A549 (cell line): ENCODE data around the gene KLHL3. TPM values are rescaled to one million over a fixed set of nuclear protein-coding genes. Genes with fewer than 3 reads are reported as not detected.
A peak's percentile ranks its signal among the peaks of the same experiment; 100 is the strongest.

Experiments used
- ATAC-seq, 2 experiments: fragments of 200-7000 bp in 1 of 2; fragments of >200 bp in 1 of 2; cut with Nextera tagmentation in 1 of 2; cut with Tn5 transposase in 1 of 2; 3 replicates each; pipeline versions ENCODE4 v1.8.0 to v1.9.1; 2018 to 2020; ENCODE audit warnings: mild to moderate bottlenecking in 1 of 2, moderate library complexity in 1 of 2
- CTCF ChIA-PET: fragments of 300-600 bp; sonication (Branson Sonifier 250); formaldehyde crosslinking; extraction: SDS; loops from one replicate; lab custom pipeline; 2021; ENCODE audit warnings: antibody characterized with exemption, inconsistent platforms; lab: Yijun Ruan, JAX
- POLR2A ChIA-PET: fragments of 350-600 bp; formaldehyde crosslinking; extraction: SDS; loops from one replicate; lab custom pipeline; 2021; ENCODE audit warnings: antibody characterized with exemption, inconsistent platforms; lab: Yijun Ruan, JAX
- DNase-seq, 2 experiments: peaks; one replicate each; pipeline versions ENCODE4 v3.0.0 to v3.0.0-alpha.2; 2011 to 2016; ENCODE audit warnings: low read depth in 1 of 2, low spot score in 1 of 2
- FAIRE-seq: peaks from 2 replicates; lab custom pipeline; 2011; peaks lifted over from hg19 to GRCh38; lab: Jason Lieb, UNC
- H3K27ac ChIP-seq, 2 experiments: fragments of >200 bp; sonication (Bioruptor Twin); formaldehyde crosslinking; 3 replicates each; pipeline ENCODE4 v1.5.1; 2016 to 2017
- H3K4me1 ChIP-seq: fragments of >200 bp; sonication (Bioruptor Twin); formaldehyde crosslinking; 3 replicates; pipeline ENCODE4 v1.6.1; 2016
- H3K4me2 ChIP-seq: fragments of >200 bp; sonication (Bioruptor Twin); formaldehyde crosslinking; 3 replicates; pipeline ENCODE4 v1.6.1; 2016
- H3K4me3 ChIP-seq: fragments of >200 bp; sonication (Bioruptor Twin); formaldehyde crosslinking; 3 replicates; pipeline ENCODE4 v1.5.1; 2016
- H3K9me3 ChIP-seq: fragments of >200 bp; sonication (Bioruptor Twin); formaldehyde crosslinking; 3 replicates; pipeline ENCODE4 v1.6.1; 2016
- BHLHE40 ChIP-seq: IDR thresholded peaks from 2 replicates; pipeline ENCODE4 v1.6.1; 2012; ENCODE audit warnings: low read depth, low read length, inconsistent platforms
- CBX2 ChIP-seq: fragments of 200-600 bp; sonication (generic); IDR thresholded peaks from 2 replicates; pipeline ENCODE4 v1.6.1; 2016; ENCODE audit warnings: low read depth, mild to moderate bottlenecking, borderline replicate concordance
- CEBPB ChIP-seq, 2 experiments: fragments of >200 bp in 1 of 2; sonication (Bioruptor Twin) in 1 of 2; formaldehyde crosslinking in 1 of 2; IDR thresholded peaks; 2 replicates each; pipeline ENCODE4 v1.6.1; 2012 to 2016
- CHD2 ChIP-seq: fragments of 150-350 bp; IDR thresholded peaks from 2 replicates; pipeline ENCODE4 v1.6.1; 2014; ENCODE audit warnings: low read length; ENCODE audit not compliant: partially characterized antibody
- CHD4 ChIP-seq: fragments of 200-600 bp; sonication (generic); IDR thresholded peaks from 2 replicates; pipeline ENCODE4 v1.6.1; 2016; ENCODE audit warnings: antibody characterized with exemption, mild to moderate bottlenecking, borderline replicate concordance
- EP300 ChIP-seq, 2 experiments: fragments of >200 bp; sonication (Bioruptor Twin); formaldehyde crosslinking; IDR thresholded peaks; 2 replicates in 1 of 2; 3 replicates in 1 of 2; pipeline ENCODE4 v1.6.1; 2016 to 2017
- FOSB ChIP-seq: fragments of 250-450 bp; sonication (Bioruptor Pico); IDR thresholded peaks from 2 replicates; pipeline ENCODE4 v1.5.0; 2020; ENCODE audit warnings: mild to moderate bottlenecking, moderate library complexity
- HOXB13 ChIP-seq: fragments of 250-450 bp; sonication (Bioruptor Pico); IDR thresholded peaks from 2 replicates; pipeline ENCODE4 v1.5.0; 2020; ENCODE audit warnings: low read depth, mild to moderate bottlenecking, moderate library complexity
- JUNB ChIP-seq: fragments of >200 bp; sonication (Bioruptor Twin); formaldehyde crosslinking; IDR thresholded peaks from 2 replicates; pipeline ENCODE4 v1.6.1; 2016
- MAFK ChIP-seq: fragments of 450-650 bp; IDR thresholded peaks from 2 replicates; pipeline ENCODE4 v1.6.1; 2014; ENCODE audit not compliant: partially characterized antibody
- MAX ChIP-seq: IDR thresholded peaks from 2 replicates; pipeline ENCODE4 v1.6.1; 2012
- POLR2A ChIP-seq: IDR thresholded peaks from 2 replicates; pipeline ENCODE4 v1.6.1; 2012; ENCODE audit warnings: mild to moderate bottlenecking, low read length
- REST ChIP-seq: fragments of 200-600 bp; sonication (generic); IDR thresholded peaks from 2 replicates; pipeline ENCODE4 v1.6.1; 2016; ENCODE audit warnings: antibody characterized with exemption, mild to moderate bottlenecking, moderate library complexity
- SREBF2 ChIP-seq: fragments of 450-650 bp; IDR thresholded peaks from 2 replicates; pipeline ENCODE4 v1.6.1; 2014; ENCODE audit warnings: mild to moderate bottlenecking, moderate library complexity
- TFCP2L1 ChIP-seq: fragments of 250-450 bp; sonication (Bioruptor Pico); IDR thresholded peaks from 2 replicates; pipeline ENCODE4 v1.5.0; 2021; ENCODE audit warnings: mild to moderate bottlenecking
- ZSCAN20 ChIP-seq: fragments of 250-450 bp; sonication (Bioruptor Pico); IDR thresholded peaks from 2 replicates; pipeline ENCODE4 v1.8.0; 2022; ENCODE audit warnings: mild to moderate bottlenecking, moderate library complexity
- WGBS: methylation state at CpG from one replicate; pipeline ENCODE4 v1.1.6; 2017; ENCODE audit errors: missing lambda C conversion rate; 5-methylcytosine and 5-hydroxymethylcytosine counted together
- polyA plus RNA-seq, 4 experiments: library from polyadenylated mRNA; depleted of rRNA in 3 of 4; stranded (reverse); fragments of >200 nt; fragmentation: RNase III in 1 of 4; extraction: RNeasy Plus Mini Kit Qiagen cat#74134 plus additional on column Dnase treatment in 1 of 4; gene quantifications; 2 replicates in 3 of 4; 3 replicates in 1 of 4; pipeline ENCODE4 v1.2.3, GENCODE V29; 2011 to 2017
- TF ChIP-seq, protein P1 (sequence below): fragments of >200 bp; sonication (Bioruptor Twin); formaldehyde crosslinking; IDR thresholded peaks from 3 replicates; pipeline ENCODE4 v1.6.1; 2016

The KLHL3 gene
- polyA plus RNA-seq, 2 of the 4 experiments (the other 2 are of a cell fraction): 0.35 to 1.1 TPM

DNA sequence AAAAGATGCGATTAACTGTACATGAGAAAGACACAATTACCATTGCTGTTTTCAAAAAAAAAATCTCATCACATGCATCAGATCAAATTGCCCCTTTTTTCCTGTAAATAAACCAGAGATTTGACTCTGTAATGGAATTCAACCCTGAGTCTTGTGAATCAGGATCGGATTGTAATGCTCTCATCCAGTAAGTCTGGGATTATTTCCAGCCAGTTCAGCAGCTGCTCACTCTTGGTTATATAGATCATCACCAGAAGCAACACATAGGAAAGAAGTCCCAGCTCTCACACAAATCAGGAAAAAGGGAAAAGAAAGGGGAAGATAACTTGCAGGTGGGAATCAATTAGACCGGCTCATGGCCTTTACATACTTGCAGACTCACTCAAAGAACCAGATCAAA, 138.9 kb downstream of the KLHL3 start:
- CTCF ChIA-PET: no interaction called here
- H3K4me3 ChIP-seq: no peak overlapping the region

DNA sequence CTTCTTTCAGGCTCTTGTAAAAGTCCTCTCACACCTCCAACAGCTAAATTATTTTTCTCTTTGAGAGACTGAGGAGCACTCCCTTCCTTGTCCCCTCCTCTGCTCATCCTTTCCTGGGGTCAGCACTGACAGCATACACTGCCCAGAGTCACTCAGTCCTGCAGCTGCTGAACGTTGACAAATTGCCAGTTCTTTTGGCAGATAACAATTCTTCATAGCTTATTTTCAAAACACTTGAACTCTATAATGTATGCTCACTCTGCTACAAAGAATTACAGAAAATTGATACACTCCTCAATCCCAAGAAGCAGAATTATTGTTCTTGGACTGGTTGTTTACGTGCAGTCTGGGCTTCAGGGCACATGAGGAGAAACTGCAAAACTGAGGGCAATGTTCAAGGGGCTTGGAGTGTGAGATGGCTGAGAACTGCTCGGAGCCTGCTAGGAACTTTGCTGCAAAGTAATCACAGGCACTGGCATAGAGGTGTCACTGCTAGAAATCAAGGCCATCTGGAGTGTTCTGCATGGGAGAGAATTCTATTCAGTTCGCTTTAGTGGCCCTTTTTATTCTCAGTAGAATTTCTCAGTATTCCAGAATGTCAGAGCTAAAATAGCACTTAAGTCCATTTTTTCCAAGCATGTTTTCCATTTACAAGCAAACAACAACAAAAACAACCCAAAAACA, 140.4 kb downstream of the KLHL3 start:
- DNase-seq (no peak), ATAC-seq (peak in 1 of 2 experiments; percentile 36; a peak in 1 of 6 replicates), FAIRE-seq (no peak)
- 1% methylated on average over 4 of the region's 4 CpGs for WGBS
- Histone ChIP-seq H3K4me2 (no peak overlapping the region), H3K4me3 (no peak overlapping the region), H3K27ac (no peak overlapping the region), H3K9me3 (peaks cover 8% of the 10 kb centered on the region; the same call in 1 of the 3 replicates), H3K4me1 (no peaks in the 10 kb centered on the region)
- CTCF ChIA-PET: interaction anchor here (0.6 kb wide), 1 partner anchor 147 kb away, joined by 3 read pairs; no protein-coding TSS in a partner anchor
- POLR2A ChIA-PET: no interaction called here
- TF ChIP-seq EP300 (IDR thresholded peaks at IDR 0.05): no peak
- no peak for TF ChIP-seq CHD2
- TF ChIP-seq HOXB13 (CRISPR knock-in tag): no peak
- no peak for TF ChIP-seq MAFK
- TF ChIP-seq, protein P1, sequence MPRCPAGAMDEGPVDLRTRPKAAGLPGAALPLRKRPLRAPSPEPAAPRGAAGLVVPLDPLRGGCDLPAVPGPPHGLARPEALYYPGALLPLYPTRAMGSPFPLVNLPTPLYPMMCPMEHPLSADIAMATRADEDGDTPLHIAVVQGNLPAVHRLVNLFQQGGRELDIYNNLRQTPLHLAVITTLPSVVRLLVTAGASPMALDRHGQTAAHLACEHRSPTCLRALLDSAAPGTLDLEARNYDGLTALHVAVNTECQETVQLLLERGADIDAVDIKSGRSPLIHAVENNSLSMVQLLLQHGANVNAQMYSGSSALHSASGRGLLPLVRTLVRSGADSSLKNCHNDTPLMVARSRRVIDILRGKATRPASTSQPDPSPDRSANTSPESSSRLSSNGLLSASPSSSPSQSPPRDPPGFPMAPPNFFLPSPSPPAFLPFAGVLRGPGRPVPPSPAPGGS: no peak
- no peak for TF ChIP-seq MAX
- no peak for TF ChIP-seq TFCP2L1
- TF ChIP-seq CHD4: no peak
- TF ChIP-seq FOSB (CRISPR knock-in tag): no peak
- TF ChIP-seq ZSCAN20: no peak

More for the DNA sequence above, 138.9 kb downstream of the KLHL3 start:
- no peak overlapping the region for H3K27ac ChIP-seq
- peaks cover 8% of the 10 kb centered on the region; the same call in 1 of the 3 replicates for H3K9me3 ChIP-seq
- no peak overlapping the region for H3K4me2 ChIP-seq
- POLR2A ChIA-PET: no interaction called here
- no peak for FAIRE-seq
- DNase-seq: no peak
- WGBS: 29% methylated on average over 3 of the region's 3 CpGs
- ATAC-seq: no peak
- no peak for TF ChIP-seq JUNB
- TF ChIP-seq CBX2: no peak
- no peak for TF ChIP-seq POLR2A
- TF ChIP-seq, protein P1: no peak
- TF ChIP-seq CEBPB (IDR thresholded peaks at IDR 0.05): no peak
- TF ChIP-seq SREBF2: no peak
- TF ChIP-seq EP300 (IDR thresholded peaks at IDR 0.05): no peak
- no peak for TF ChIP-seq HOXB13 (CRISPR knock-in tag)
- no peak for TF ChIP-seq BHLHE40
- no peaks in the 10 kb centered on the region for H3K4me1 ChIP-seq

DNA sequence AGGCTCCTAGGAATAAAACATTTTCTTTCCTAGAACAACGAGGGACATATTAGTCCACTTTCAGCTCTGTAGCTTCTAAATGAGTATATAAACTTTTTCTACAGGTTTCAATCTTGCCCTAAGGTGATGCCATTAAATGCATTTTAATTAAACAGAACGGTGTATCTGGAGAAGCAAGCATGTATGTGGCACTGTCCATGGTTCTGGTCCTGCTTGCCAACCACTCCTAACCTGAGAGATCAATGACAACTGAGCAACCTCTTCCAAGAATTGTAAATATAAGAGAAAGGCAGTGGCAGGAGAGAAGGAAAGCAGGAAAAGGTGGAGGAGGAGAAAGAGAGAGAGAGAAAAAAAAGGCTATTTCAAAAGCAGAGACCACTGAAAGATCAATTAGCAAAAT, 141.2 kb downstream of the KLHL3 start:
- Histone ChIP-seq H3K27ac (no peak overlapping the region), H3K4me1 (no peaks in the 10 kb centered on the region), H3K9me3 (peaks cover 8% of the 10 kb centered on the region; the same call in 1 of the 3 replicates), H3K4me3 (no peak overlapping the region), H3K4me2 (no peak overlapping the region)
- DNase-seq: no peak
- no peak for ATAC-seq
- POLR2A ChIA-PET: no interaction called here
- peak; percentile 84 for TF ChIP-seq REST
- no peak for TF ChIP-seq EP300 (IDR thresholded peaks at IDR 0.05)
- WGBS: 5% methylated on average over 2 of the region's 2 CpGs
- no peak for FAIRE-seq
- CTCF ChIA-PET: interaction anchor here (1.0 kb wide), 1 partner anchor 39 kb away, joined by 3 read pairs; no protein-coding TSS in a partner anchor
